Activated CD4-positive, alpha-beta T cell treated with anti-CD3 and anti-CD28 coated beads, Interleukin-2, amount 50 U/mL, for 16 hours (primary cell): ENCODE results near the gene KCNC1.

Source experiments
- DNase-seq: peaks from one replicate; pipeline ENCODE4 v3.0.0-alpha.2; 2020

Gene KCNC1

DNA sequence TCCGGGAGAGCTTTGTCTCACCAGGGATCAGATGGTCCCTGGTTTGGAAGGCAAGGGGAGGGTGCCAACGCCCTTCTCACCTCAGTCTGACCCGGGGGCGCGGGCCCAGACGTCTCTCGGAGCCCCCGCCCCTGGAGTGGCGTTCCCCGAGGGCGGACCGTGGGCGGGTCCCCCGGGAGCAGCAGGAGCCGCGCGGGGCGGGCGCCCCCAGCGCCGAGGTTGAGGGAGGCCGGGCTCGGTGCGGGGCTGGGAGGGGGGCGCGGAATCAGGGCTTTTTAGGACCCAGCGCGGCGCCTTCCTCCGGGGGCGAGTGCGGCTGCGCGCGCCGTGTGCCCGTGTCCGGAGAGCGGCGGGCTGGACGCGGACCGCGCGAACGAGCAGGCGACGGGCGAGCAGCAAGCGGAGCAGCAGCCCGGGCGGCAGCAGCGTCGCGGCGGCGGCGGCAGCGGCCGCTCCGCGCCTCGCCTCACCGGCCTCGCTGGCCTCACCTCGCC, at the start of gene KCNC1:
KCNC1 (plus strand) TSS at position 364 of the 494 bp plus-strand sequence. CDS start 1,222 bp downstream, outside the sequence.
- no peak for DNase-seq

DNA sequence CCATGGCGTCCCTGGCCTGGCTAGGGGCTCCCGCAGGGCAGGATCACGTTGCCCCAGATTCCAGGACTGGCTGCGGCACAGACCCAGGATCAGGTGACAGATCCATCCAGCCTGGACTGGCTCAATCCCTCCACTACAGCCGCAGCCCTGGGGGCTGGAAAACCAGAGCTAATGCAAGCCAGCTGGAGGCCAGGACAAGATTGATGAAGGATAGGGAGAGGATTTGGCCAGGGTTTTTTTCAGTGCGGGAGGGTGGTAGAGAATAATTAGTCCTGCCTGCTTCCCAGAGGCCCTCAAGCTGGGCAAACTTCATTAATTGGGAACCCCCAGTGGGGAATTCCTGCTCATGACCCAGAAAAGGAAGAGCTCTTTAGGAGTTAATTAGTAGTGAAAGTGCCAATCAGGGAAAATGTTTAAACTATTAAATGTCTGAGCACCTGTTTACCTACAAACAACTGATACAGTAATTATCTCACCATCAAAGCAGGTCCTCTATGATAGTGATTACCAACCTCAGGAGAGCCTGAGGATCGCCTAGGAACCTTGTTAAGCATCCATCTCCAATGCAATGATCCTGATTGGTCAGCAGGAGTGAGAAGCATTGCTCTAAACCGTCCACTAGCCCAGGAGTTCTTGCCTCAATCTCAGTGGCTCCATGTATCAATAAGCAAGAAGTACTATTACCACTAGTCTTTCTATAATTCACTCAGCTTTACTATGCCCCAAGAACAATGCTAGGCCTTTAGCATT, 48.2 kb upstream of the KCNC1 start:
- no peak for DNase-seq

DNA sequence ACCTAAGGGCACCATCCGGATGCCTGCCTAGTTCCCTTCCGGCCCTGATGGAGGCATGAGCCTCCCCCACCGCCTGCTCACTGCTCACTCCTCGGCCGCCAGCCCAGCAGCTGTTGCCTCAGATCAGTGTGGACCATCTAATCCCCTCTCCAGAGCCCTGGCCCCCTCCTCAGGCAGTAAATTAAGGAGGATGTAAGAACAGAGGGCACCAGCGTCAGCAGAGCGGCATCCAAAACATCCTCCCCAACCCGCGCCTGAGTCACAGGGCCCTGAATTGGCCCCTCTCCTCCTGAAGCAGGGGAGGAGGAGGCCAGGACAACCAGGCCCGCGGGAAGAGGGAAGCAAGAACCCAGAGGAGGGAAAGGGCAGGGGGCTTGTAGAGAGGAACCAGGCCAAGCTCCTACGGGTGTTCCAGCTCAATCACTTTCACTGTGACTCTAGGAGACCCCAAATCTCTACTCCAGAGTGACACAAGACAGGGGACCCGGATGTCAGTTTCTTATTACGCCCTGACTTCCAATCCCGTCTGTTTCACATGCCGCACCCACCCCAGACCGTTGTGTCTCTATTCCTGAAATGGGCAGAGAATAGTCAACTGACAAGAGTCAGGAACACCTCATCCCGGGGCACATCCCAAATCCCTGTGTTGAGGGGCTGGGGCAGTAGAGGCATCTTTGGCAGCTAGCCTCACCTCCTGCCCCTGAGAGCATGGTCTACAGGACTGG, 46.5 kb upstream of the KCNC1 start:
- DNase-seq = no peak

DNA sequence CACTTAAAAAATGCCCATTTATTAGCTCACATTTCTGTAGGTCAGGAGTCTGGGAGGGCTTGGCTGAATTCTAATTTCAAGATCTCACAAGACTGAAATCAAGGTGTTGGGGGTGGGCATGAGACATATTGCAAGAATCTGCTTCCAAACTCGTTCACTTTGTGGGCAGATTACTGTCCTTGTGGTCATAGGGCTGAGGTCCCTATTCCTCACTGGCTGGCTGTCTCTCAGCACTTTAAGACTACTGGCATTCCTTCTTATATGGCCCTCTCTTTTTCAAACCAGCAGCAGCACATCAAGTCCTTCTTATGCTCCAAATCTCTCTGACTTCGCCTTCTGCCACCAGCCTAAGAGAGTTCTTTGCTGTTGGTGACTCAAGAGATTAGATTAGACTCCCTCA, 43.0 kb upstream of the KCNC1 start:
- DNase-seq = no peak

DNA sequence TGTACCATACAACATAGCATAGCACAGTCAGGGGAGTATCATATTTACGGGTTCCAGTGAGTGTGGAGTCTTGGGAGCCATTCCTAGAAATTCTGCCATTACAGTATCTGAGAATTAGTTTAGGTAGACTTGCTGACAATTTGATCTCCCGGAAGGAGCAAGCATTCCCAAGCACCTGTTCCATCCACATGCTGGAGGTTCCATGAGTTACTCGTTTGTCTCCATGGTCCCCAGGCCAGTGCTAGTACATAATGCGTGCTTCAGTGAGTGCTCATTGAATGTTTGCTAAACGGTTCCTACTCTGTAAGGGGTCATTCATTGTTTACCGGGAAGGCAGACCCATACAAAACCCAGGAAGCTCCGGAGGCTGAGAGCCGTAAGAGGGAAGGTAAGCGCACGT, 42.6 kb upstream of the KCNC1 start:
- DNase-seq = no peak

DNA sequence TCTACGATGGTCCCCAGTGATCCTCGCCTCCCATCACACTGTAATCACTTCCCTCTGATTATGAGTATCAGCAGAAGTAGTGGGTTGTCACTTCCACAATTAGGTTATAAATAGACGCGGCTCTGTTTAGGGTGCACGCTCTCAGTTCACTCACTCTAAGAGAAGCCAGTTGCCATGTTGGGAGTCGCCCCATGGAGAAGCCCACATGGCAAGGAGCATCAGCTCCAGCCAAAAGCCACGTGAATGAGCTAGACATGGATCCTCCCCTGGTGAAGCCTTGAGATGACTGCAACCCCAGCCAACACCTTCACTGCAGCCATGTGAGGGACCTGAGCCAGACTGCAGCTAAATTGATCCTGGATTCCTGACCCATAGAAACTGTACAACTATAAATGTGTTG, 41.6 kb upstream of the KCNC1 start:
- DNase-seq = no peak

DNA sequence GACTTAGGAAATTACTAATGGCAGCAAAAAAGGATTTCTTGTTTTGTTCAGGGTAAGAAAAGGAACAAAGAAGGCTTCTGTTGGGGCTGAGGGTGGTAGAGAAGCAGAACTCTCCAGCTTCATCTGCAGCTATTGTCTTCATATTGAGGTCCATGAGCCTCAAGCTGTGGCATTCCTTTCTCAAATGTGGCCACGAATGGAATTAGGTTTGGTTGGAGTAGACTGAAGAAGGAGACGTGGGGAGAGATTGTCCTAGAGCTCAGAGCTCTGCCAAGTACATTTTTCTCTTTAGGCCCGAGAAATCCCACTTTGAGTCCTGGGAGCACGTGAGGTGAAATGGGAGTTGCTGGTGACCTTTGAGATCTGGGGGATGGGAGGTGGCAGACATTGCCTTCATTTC, 41.0 kb upstream of the KCNC1 start:
- DNase-seq = no peak

DNA sequence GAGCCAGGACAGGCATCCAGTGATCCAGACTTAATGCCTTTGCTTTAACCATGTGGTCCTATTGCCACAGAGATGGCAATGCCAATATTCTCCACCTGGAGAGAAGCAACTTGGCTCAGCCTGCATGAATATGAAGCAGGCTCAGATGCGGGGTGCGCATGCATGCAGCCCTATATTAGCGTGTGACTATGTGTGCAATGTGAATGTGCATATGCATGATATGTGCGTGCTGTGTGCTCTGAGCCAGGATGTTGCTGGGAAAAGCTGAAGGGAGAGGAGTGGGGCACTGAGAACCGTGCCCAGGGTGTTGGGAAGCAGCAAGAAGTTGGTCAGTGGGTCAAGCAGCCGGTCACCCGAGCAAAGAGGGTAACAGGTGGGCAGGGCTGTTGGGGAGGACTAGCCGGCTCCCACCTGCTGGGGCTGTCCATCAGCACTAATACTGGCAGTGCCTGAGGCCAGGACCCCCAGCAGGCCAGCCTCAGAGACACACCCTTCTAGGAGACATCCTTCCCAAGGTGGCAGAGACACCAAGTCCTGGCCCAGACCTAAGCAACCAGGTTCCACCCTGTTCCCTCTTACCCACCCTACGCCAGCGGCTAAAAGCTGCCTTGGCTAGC, 40.0 kb upstream of the KCNC1 start:
- no peak for DNase-seq

DNA sequence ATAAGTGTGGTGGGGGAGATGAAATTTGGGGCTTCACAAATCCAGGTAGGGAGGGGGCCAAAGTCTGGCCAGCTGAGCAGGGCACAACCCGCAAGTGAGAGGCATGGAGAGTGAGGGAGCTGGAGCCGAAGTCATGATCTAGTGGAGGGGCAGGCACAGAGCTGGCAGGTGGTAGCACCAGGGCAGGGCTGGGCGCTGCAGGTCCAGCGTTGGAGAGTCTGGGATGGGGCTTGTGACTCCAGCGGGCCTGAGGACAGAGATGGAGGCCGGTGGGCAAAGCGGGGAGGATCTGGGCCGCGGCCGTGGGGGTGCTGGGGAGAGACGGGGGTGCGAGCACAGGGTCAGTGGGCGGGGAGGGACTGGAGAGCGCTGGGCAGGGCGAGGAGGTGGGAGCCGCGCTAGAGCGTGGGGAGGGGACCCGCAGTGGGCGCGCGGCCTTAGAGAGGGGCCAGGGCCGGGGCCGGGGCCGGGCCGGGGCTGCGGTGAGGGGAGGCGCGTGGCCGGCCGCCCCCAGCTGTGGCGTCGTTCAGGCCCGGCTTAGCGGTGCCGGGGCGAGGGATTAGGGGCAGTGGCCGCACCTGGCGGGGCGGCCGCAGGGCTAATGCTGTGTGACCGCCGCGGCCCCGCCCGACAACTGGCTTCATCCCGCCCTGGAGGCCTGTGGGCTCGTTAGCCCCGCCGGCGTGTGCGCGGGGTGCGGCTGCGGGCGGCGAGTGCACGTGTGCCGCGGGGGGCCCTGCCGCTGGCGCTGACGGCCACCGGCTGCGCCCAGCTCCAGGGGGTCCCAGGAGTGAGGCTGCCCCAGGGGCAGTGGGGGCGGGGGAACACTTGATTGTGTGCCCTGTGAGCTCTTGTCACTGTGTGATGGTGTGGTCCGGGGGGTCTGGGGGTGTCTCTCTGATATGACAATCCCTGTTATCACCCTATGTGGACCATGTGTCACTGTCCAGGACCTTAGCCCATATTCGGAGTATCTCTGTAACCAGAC, 38.8 kb upstream of the KCNC1 start:
- no peak for DNase-seq

DNA sequence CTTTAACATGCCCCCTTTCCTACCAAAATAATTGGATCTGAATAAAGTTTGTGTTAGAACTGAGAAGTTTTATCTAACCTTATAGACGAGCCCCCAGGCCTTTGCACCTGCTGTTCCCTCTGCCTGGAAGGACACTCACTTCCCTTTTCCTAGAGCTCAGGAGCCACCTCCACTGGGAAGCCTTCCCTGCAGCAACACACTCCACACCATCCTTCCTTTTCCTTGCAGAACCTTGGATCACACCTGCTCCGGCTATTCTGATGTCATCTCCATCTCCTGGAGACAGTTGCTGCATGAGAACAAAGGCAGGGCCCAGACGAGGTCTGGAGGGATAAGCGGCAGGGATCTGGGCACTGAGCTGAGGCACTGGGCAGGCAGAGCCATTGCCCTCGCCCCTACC, 37.8 kb upstream of the KCNC1 start:
- DNase-seq = no peak

DNA sequence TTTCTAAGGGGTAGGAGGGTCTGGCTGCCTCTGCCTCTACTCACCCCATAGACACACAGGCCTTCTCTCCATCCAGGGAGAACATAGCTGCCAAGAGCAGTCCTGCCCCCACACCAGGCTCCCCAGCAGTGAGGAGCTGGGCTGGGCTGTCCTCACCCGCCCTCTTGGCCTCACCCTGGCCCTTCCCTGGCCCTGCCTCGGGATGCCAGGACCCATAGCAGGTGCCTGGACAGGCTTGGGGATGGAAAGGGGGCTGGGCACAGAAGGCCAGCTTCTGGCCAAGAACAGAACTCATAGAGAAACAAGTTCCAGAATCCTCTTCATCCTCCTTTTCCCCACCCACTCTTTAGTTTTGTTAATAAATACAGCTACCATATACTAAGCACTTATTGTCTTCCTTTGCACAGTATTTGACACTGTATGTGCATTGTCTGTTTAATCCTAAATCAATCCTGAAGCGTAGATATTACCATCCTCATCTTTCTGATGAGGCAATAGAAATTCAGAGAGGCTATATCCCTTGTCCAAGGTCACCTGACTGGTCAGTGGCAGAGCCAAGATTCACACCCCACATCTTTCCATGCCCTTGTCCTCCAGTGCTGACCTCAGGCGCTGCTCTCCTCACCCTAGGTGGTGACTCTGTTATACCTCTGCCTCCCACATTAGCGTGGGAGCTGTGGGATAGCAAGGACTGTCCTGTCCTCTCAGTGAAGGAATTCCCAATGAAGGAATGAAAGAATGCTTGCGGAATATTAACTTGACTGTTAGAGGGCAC, 37.2 kb upstream of the KCNC1 start:
- DNase-seq = no peak

DNA sequence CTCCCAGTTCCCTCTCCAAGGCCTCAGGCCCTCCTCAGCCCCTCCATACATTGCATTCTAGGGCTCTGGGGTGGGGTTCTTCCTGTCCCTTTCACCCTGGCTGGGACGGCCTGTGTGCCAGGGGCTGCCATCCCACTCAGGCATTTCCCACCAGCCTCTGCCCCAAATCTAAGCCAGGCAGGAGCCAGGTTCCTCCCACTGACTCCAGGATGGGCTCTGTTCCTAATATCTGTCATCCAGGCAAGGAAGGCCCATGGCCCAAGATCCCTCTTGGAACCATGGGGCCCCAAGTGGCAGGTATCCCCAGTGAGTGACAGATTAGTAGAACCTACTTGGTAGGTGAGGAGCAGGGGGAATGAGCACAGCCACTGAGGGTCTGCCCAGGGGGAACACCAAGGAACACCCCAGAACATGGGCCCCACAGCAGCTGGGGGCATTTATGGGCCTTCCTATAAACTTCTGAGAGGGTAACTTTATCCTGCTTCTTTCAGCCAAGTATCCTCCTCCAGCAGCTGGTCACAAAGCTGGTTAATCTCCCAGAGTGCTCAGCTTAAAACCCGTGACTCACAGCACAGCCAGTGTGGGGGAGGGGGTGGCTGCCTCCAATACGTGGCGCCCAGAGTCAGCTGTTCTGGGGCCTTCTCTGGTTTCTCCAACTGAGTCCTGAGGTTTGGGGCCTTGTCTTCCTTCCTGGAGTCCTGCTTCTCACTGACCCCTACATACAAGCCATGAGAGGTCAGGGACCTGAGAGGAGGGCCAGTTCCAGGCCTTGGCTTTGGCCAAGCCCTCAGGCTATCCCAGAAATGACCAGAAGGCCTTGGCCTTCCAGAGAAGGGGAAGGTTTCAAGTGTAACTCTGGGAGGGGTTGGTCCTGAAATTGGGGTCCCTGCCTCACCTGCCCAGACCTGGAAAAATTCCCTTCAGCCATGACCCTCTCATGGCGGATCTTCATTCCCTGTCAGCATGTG, 35.1 kb upstream of the KCNC1 start:
- no peak for DNase-seq

DNA sequence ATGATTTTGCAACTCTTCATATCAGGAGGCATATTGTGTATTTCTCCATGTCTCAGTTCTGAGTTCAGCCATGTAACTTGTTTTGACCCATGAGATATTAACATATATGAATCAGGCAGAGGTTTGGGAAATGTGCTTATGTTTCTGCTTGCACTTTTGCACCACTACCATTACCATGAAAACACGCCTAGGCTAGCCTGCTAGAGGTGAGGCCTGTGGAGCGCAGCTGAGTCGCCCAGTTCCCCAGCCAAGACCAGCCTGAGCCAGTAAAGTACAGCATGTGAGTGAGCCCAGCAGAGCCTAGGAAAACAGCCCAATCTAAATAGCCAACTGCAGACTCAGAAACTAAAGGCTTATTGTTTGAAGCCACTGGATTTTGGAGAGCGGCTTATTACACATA, 33.6 kb upstream of the KCNC1 start:
- DNase-seq = no peak

DNA sequence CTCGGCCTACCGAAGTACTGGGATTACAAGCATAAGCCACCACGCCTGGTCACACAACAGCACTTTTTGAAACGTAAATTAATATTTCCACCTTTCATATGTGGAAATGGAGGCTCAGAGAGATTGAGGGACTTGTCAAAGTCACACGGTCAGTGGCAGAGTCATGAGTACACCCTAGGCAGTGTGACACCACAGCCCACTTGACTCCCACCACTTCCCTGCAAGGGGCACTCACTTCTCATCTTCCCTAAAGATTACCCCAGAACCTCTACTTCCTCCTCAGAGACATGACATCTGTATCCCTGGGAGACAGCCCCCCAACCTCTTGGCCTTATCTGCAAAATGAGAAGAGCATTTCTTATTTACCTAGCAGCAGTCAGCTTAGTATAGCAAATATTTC, 31.7 kb upstream of the KCNC1 start:
- DNase-seq = no peak

DNA sequence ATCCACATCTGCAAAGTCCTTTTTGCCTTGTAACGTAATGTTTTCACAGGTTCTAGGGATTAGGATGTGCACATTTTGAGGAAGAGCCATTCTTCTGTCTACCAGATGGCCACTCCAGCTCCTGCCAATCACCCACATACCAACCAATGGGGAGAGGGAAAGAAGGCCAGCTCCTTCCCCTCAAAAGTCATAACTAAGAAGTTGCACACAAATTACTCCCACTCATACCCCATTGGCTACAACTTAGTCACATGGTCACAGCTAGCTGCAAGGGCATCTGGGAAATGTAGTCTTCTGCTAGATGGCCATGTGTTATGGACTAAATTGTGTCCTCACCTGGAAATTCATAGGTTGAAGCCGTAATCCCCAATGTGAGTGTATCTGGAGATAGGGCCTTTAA, 30.6 kb upstream of the KCNC1 start:
- peak; percentile 20 for DNase-seq

DNA sequence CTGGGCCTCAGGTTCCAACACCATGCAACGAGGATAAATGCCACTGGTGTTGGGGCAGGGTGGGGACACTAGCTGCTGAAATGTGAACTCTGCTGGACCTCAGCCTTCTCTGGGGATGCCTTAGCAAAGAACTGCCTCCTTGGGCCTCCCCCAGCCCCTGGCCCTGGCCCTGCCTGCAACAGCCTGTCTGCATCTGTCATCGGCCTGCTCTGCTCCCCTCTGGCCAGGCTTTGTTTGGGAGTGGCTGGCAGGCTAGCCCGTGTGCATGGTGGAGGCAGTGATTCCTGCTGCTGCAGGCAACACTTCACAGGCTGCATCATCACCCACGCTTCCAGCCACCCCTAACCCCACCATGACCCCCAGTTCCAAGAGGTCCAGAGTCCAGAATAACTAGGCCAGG, 26.8 kb upstream of the KCNC1 start:
- no peak for DNase-seq

DNA sequence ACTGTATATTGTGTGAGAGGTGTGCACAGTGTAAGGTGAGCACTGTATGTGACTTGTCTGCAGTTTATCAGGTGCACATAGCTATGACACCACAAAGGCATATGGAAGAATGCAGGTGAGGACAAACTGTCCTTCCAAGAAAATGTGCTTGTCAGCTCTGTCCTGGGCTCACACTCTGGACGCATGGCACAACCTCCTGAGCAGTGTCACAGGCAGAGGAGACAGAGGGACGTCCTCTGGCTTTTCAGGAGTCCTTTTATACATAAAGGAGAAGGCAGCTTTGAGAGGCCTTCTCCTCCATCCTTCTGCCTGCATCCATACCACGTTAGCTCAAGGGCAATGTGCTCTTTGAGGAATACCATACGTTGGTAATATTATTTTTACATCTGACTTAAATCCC, 22.7 kb upstream of the KCNC1 start:
- no peak for DNase-seq

DNA sequence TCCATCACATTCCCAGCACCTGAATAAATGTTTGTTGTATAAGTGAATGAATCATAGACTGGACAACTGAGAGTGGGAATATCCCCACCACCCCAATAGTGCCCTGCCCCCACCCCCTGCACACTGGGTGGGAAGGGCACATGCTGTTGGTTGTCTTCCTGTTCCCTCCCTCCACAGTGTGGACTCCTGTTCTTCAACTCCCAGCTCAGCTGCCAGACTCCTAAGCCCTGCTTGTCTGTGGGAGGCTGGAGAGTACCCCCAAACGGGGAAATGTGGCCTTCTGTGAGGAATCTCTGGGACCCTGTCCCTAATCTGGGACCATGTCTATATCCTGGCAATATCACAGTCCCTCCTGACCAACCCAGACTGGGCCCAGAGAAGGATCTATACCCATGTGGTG, 20.7 kb upstream of the KCNC1 start:
- no peak for DNase-seq

DNA sequence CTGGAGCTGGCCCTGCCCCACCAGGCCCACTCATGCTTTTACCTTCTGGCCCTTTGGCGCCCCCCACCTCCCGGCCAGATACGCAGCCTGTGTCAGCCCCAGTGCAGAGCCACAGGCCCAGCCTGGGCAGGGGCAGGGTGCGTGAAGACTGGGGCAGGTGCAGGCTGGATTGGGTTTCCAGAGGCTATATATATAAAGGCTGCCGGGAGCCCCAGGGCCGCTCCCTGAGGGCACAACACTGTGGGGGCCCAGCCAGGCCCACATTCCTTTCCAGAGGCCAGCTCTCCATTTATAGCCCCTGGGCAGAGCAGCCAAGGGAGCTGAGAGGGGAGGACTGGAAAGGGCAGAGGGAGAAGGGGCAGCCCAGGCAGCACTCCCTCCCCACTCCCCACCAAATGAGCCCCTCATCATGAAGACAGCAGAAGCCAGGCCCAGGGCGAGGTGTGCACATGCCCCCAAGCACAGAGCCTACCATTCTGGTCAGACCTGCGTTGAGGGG, 20.2 kb upstream of the KCNC1 start:
- DNase-seq = no peak

DNA sequence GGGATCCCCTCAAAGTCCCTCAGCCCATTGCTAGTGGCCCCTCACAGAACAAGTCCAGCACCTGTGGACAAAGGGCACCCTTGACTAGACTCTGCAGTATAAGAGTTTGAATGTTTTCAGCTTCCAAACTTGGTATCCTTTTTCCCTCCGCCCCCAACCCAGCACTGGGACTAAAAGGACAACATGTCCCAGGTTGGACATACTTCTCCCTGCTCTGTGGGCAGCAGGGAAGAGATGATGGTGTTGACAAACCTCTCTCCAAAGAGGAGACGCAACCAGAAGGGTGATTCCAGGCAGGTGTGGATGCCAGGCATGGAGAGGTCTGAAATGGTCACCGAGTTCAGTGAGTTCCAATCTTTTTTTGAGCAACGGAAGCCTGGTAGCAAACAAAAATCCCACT, 19.7 kb upstream of the KCNC1 start:
- DNase-seq = no peak

DNA sequence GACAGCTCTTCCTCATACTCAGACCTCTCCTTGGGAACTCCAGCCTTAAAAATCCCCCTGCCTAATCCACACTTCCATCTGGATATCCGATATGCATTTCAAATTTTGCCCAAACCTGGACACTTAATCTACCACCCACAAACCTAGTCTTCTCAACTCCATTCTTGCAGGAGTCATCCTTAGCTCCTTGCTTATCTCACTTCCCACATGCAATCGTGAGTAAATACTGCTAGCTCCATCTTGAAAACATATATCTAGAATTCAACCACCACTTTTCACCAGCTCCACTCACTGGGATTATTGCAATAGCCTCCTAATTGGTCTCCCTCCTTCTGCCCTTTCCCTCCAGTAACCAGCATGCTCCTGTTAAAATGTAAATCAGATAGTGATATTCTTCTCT, 17.8 kb upstream of the KCNC1 start:
- DNase-seq = no peak
